ENCODE data around the gene CFAP74.

The CFAP74 gene

GRCh38 chr1:1883092-1883873, 120.3 kb downstream of the CFAP74 start:
- no peak for TF ChIP-seq CTCF (IDR thresholded peaks at IDR 0.05; ENCODE audit: low read depth, low read length)
- H3K4me3 ChIP-seq (ENCODE audit: low read depth, low read length) = no peak overlapping the region

GRCh38 chr1:1881727-1882126, 121.9 kb downstream of the CFAP74 start:
- no peak for TF ChIP-seq CTCF (IDR thresholded peaks at IDR 0.05; ENCODE audit: low read depth, low read length)

GRCh38 chr1:1880617-1881312, 122.8 kb downstream of the CFAP74 start:
- no peak for TF ChIP-seq CTCF (IDR thresholded peaks at IDR 0.05; ENCODE audit: low read depth, low read length)

More at GRCh38 chr1:1881727-1882126, 121.9 kb downstream of the CFAP74 start:
- H3K4me3 ChIP-seq (ENCODE audit: low read depth, low read length) = no peak overlapping the region

GRCh38 chr1:1879942-1880341, 123.6 kb downstream of the CFAP74 start:
- no peak for TF ChIP-seq CTCF (IDR thresholded peaks at IDR 0.05; ENCODE audit: low read depth, low read length)
- H3K4me3 ChIP-seq (ENCODE audit: low read depth, low read length) = no peak overlapping the region

More at GRCh38 chr1:1880617-1881312, 122.8 kb downstream of the CFAP74 start:
- no peak overlapping the region for H3K4me3 ChIP-seq (ENCODE audit: low read depth, low read length)

- H3K4me3 ChIP-seq (ENCODE audit: low read depth, low read length) = no peak overlapping the region
- TF ChIP-seq CTCF (IDR thresholded peaks at IDR 0.05; ENCODE audit: low read depth, low read length) = no peak
These were observed 125.6 kb downstream of the CFAP74 start for GRCh38 chr1:1877865-1878436.

GRCh38 chr1:1876335-1876930, 127.2 kb downstream of the CFAP74 start:
- no peak for TF ChIP-seq CTCF (IDR thresholded peaks at IDR 0.05; ENCODE audit: low read depth, low read length)
- no peak overlapping the region for H3K4me3 ChIP-seq (ENCODE audit: low read depth, low read length)

All from WI38 (cell line).